HT1080 (cell line): Measurements from ENCODE around the gene DOCK9. TPM values are rescaled to one million over a fixed set of nuclear protein-coding genes. Genes with fewer than 3 reads are reported as not detected.

Experiments used
- DNase-seq: peaks from one replicate; pipeline ENCODE4 v3.0.0-alpha.2; 2015; ENCODE audit warnings: low read depth
- total RNA-seq: library from RNA; depleted of rRNA; stranded (reverse); fragments of >200 nt; shearing (Covaris generic); gene quantifications from 2 replicates; pipeline ENCODE4 v1.2.3, GENCODE V29; 2014

Gene DOCK9
- total RNA-seq, 1 experiment from 2014 or later, result 77.7 TPM

- DNase-seq, result peak; percentile 31
Observed at GRCh38 chr13:98945863-98946605, 31.8 kb downstream of the DOCK9 start.

DNA sequence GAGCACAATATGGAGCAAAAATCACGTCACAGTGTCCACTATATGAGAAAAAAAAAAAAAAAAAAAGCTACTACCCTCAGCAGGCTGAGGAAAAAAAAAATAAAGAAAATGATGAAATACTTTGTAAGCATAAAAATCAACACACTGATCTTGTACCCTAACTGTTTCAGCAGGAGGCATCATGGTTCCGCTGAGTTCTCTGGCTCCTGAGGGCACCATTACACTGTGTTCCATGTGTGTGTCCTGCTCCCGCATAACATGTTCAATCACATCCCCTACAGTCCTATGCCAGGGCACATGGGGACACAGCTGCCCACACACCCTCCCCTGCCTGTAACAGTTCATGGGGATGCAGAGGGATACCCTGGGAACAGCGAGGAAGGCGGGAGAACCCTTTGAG lies 33.5 kb downstream of the DOCK9 start:
- DNase-seq, result no peak

- no peak for DNase-seq
Observed at GRCh38 chr13:98942997-98943396, 34.9 kb downstream of the DOCK9 start.

DNA sequence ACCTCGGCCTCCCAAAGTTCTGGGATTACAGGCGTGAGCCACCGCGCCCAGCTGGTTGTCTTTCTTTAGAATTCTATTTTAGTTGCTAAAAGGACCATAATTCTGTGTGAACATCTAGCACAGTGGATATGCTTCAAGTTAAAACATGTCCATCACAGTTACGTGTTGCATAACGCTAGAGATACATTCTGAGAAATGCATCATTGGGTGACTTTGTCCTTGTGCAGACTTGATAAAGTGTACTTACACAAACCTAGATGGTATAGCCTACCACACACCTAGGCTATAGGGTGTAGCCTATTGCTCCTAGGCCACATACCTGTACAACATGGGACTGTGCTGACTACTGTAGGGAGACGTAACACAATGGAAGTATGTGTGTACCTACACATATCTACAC lies 35.4 kb downstream of the DOCK9 start:
- no peak for DNase-seq

DNA sequence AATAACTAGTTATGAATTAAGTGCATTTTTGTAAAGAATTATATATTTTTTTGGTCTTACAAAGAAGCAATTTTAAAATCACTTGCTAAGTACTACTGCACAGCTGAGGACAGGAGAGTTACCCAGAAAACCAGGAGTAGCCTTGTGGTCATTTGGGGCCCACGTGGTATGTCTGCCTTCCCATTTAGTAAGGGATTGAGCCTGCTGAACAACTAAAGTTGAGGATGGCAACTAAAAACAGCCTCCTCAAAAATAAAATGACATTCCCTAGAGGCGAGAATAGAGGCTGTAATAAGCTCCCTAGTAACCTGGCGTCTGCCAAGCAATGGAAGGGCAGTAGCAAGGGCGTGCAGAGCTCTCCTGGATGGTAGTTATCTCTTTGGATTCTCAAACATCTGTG lies 36.3 kb downstream of the DOCK9 start:
- no peak for DNase-seq

- no peak for DNase-seq
Observed at GRCh38 chr13:98941126-98941525, 36.7 kb downstream of the DOCK9 start.

GRCh38 chr13:98940325-98941001 lies 37.4 kb downstream of the DOCK9 start:
- DNase-seq, result no peak

DNA sequence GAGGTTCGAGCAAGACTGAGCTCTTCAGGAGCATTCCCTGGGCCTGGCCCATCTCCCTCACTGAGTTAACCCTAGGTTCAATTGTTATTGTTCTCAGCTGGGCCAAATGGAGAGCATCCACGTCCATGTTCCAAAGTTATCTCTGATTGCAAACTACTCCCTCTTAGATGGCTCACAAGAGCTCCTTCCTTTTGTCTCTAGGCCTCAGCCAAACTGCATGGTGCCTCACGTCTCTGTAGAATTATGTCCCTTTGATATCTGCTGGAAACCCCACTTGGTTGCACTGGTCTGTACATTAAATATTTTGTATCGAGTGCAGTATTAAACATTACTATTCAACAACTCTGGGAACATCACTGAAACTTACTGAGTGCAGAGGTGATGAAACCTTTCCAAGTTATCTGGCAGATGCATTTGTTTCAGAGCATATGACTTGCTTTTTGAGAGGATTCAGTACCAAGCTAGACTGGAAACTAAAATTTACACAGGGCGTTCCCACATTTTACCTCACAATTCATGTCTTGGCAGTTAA lies 38.1 kb downstream of the DOCK9 start:
- no peak for DNase-seq

DNA sequence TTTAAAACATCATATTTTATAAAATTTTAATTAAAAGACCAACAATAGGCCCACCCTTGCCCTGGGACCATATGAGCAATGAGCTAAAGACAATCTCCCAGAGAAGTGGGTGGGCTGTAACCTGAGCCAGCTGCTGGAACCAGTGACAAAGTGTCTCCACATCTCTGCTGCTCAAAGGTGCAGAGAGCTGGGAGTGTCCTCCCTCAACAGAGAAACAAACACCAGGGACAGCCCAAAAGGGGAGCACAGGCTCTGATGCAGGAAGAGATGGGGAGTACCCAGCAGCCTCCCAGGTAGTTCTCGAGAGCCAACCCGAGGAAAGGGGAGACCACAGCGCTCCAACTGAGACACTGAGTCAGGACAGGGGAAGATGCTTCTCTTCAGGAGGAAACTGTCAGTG lies 39.1 kb downstream of the DOCK9 start:
- no peak for DNase-seq

- no peak for DNase-seq
Observed at GRCh38 chr13:98937911-98938381, 39.9 kb downstream of the DOCK9 start.

- no peak for DNase-seq
Observed at GRCh38 chr13:98934243-98934642, 43.6 kb downstream of the DOCK9 start.

DNA sequence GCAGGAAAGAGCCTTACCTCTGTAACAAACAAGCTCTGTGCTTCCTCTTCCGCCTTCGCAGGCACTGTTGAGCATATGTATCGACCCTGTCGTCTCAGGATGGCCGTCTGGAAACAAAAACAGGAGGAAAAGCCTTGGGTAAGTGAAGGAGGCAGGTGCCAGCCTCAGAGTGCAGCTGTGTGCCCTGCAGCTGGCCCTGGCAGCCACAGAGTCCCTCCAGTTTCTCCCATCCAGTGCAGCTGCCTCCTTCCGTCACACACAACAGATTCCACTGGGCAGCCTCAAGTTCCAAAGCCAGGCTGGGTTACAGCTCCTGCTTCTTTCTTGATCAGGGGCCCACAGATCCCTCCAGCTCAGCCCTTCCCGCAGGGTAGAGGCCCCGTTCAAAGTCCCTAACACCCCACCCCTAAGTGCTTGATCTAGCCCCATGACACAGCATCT lies 47.7 kb downstream of the DOCK9 start:
- DNase-seq, result no peak

DNA sequence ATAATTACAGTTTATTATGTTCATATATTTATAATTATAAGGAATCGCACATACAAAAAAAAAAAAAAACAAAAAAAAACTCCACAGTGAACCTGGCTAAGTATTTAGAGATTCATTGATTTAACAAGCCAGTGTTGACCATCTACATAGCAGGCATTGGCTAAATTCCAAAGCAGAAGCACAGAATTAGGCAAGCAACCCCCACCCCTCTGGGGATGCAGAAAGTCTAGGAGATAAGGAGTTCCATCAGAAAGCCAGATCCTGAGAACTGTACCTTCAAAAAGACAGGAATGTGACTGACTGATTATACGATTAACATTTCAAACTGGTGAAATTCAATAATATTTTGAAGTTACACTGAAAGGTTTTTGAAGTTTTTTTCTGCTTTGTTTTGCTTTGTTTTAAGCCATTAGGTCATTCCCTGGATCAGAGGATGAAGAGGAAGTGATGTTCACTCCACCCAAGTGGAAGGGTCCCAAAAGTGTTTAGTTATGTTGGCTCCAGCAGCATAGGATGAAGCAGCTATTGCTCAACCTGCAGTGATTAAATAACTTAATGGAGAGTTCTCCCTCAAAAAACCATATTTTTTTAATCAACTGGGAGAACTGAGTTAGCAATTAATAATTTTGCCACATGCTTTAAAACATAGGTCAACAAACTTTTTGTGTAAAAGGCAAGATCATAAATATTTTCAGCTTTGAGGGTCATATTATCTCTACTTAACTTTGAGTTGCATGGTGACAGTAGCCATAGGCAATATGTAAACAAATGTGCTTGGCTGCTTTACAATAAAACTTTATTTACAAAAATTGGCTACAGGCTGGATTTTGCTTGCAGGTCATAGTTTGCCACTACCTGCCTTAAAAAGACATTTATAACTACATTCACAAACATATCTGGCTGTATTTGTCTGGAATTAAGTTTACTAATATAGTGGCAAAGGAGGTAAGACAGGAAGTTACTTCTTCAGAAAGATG lies 49.6 kb downstream of the DOCK9 start:
- no peak for DNase-seq

GRCh38 chr13:98925949-98926348 lies 51.9 kb downstream of the DOCK9 start:
- no peak for DNase-seq

DNA sequence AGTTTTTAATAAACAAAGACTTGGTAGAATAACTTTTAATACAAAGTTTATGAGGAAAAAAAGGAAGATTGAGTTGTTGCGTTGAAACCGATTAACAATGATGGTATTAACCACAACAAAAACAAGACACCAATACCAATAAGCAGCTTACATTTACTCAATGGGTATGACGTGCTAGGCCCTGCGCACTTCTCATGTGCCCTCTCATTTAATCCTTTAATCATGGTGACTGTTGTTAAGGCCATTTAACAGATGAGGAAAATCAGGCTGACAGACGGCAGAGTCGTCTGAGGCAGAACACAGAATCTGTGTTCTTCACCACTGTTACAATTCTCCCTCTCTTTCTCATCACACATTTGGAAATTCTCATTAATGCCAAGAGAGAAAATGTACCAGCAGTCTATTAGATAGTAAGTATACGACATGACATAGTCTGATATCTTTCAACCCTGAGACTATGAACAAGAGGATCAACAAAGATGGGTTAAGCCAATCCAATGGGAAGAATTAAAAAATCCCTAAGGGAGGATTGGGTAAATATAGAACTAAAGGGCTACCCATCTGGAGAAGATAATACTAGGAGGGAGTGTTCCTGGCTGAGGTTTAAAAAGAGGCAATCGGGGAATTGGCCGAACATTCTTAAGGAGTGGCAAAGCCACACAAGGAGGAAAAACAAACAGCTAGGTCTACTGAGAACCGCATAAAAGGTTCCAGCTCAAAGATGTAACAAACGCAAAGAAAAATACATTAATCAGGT lies 54.0 kb downstream of the DOCK9 start:
- no peak for DNase-seq

GRCh38 chr13:98922306-98922705 lies 55.6 kb downstream of the DOCK9 start:
- no peak for DNase-seq

GRCh38 chr13:98921786-98922185 lies 56.1 kb downstream of the DOCK9 start:
- DNase-seq, result no peak

DNA sequence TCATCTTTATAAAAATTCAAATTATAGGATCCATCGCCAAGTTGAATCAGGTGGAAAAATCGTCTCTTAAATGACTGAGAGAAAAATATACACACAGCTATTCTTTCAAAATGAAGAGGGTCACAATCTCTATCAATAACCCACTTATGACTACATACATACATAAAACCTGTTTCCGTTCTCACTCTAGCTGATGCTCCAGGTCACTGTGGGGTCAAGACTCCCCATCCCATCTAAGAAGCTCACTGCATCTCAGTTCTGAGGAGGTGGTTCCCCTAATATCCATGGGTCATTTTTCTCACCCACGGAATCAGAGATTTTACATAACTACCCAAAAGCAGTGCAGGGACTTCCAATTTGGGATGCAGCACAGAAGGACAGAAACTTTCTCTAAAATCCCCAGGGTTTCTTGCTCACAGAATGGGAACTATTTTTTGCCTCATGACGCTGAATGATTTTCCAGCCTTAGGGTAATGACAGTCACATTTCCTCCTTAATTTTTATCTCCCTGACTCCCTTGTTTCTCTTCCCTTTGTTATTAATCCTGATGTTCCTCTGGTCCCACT lies 56.8 kb downstream of the DOCK9 start:
- DNase-seq, result no peak

GRCh38 chr13:98919566-98919965 lies 58.3 kb downstream of the DOCK9 start:
- no peak for DNase-seq

DNA sequence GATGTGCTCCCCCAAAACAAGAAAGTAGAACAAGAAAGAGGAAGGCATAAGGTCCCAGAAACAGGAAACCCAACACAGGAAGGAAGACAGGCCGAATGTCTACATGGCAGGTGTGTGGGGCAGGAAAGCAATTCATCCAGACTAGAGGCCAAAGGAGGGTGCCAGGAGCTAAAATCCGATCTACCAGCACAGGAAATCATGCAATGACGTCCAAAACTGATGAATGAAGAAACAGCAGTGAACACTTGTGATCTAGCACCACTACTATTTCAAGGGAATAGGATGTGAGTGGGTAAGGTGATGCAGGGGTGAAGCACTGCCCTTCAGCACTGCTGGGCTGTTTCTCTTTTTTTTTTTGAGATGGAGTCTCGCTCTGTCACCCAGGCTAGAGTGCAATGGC lies 59.1 kb downstream of the DOCK9 start:
- no peak for DNase-seq
